HepG2 (cell line): ENCODE data around the gene C6orf15. TPM values are rescaled to one million over a fixed set of nuclear protein-coding genes. Genes with fewer than 3 reads are reported as not detected.
A peak's percentile ranks its signal among the peaks of the same experiment; 100 is the strongest.

Source experiments
- ARID2 ChIP-seq: sonication (generic); formaldehyde crosslinking; IDR thresholded peaks from 2 replicates; pipeline ENCODE4 v1.8.1; 2022; ENCODE audit warnings: mild to moderate bottlenecking, missing genetic modification reagents, borderline replicate concordance
- CBX1 ChIP-seq: IDR thresholded peaks from one replicate; pipeline ENCODE4 v1.6.1; 2016; ENCODE audit warnings: antibody characterized with exemption, low read depth
- CREM ChIP-seq, 2 experiments: sonication (generic) in 1 of 2; formaldehyde crosslinking in 1 of 2; IDR thresholded peaks; 2 replicates each; pipeline versions ENCODE4 v1.4.0 to v1.6.1; 2016 to 2020; ENCODE audit warnings: antibody characterized with exemption in 1 of 2, mild to moderate bottlenecking in 1 of 2, missing genetic modification reagents in 1 of 2
- EHMT2 ChIP-seq: fragments of 200-600 bp; sonication (generic); IDR thresholded peaks from 2 replicates; pipeline ENCODE4 v1.7.0; 2017; ENCODE audit warnings: antibody characterized with exemption, low read depth, low read length, borderline replicate concordance
- FOXK2 ChIP-seq: fragments of 450-650 bp; IDR thresholded peaks from 2 replicates; pipeline ENCODE4 v1.6.1; 2016
- KLF15 ChIP-seq: sonication (generic); formaldehyde crosslinking; IDR thresholded peaks from 2 replicates; pipeline ENCODE4 v1.8.1; 2023; ENCODE audit warnings: borderline replicate concordance, mild to moderate bottlenecking, inconsistent platforms, missing genetic modification reagents, mixed read lengths
- KLF9 ChIP-seq: IDR thresholded peaks from 2 replicates; pipeline ENCODE4 v1.6.1; 2016; ENCODE audit warnings: low read depth
- LBX2 ChIP-seq: sonication (generic); formaldehyde crosslinking; IDR thresholded peaks from 2 replicates; pipeline ENCODE4 v1.5.0; 2020; ENCODE audit warnings: missing genetic modification reagents, mild to moderate bottlenecking, borderline replicate concordance
- MEIS2 ChIP-seq: sonication (generic); formaldehyde crosslinking; IDR thresholded peaks from 2 replicates; pipeline ENCODE4 v1.9.0; 2021; ENCODE audit warnings: mild to moderate bottlenecking, missing genetic modification reagents
- NONO ChIP-seq, 2 experiments: fragments of 450-650 bp in 1 of 2; sonication (generic) in 1 of 2; formaldehyde crosslinking in 1 of 2; IDR thresholded peaks in 1 of 2; conservative IDR thresholded peaks in 1 of 2; 2 replicates each; pipeline versions ENCODE4 v1.6.1 to v1.8.0; 2017 to 2022; ENCODE audit warnings: mild to moderate bottlenecking in 1 of 2, missing genetic modification reagents in 1 of 2, moderate library complexity in 1 of 2
- POLR2AphosphoS2 ChIP-seq: IDR thresholded peaks from 2 replicates; pipeline ENCODE4 v1.6.1; 2011; ENCODE audit warnings: low read depth, low read length, improper control_type of control experiment
- SIN3A ChIP-seq: IDR thresholded peaks from 2 replicates; pipeline ENCODE4 v1.6.1; 2011; ENCODE audit warnings: low read depth, mild to moderate bottlenecking, control low read depth, low read length, borderline replicate concordance
- SUZ12 ChIP-seq: fragments of 150-350 bp; IDR thresholded peaks from 2 replicates; pipeline ENCODE4 v1.6.1; 2014; ENCODE audit warnings: low read depth, low read length
- ZMYM3 ChIP-seq: sonication (generic); formaldehyde crosslinking; IDR thresholded peaks from 2 replicates; pipeline ENCODE4 v1.5.1; 2020; ENCODE audit warnings: mild to moderate bottlenecking, missing genetic modification reagents
- ZNF280B ChIP-seq: sonication (generic); formaldehyde crosslinking; IDR thresholded peaks from 2 replicates; pipeline ENCODE4 v1.5.0; 2020; ENCODE audit warnings: missing genetic modification reagents, mild to moderate bottlenecking, borderline replicate concordance
- ZNF7 ChIP-seq: IDR thresholded peaks from 2 replicates; pipeline ENCODE4 v1.6.1; 2016; ENCODE audit warnings: missing biosample characterization, missing genetic modification reagents
- ZNF780A ChIP-seq: sonication (generic); formaldehyde crosslinking; IDR thresholded peaks from 2 replicates; pipeline ENCODE4 v1.8.0; 2022; ENCODE audit warnings: mild to moderate bottlenecking, missing genetic modification reagents, moderate library complexity
- polyA plus RNA-seq, 8 experiments: library from polyadenylated mRNA; depleted of rRNA in 3 of 8; stranded (reverse) in 7 of 8; unstranded in 1 of 8; fragments of >200 nt; fragmentation: Illumina TruSeq in 4 of 8; extraction: Trizol in 4 of 8; gene quantifications; 2 replicates each; pipeline versions ENCODE4 v1.2.1 to v1.2.3, GENCODE V29; 2011 to 2016; ENCODE audit warnings: low read depth in 4 of 8, missing spikeins in 1 of 8, mixed read lengths in 1 of 8; ENCODE audit not compliant: insufficient read depth in 1 of 8
- total RNA-seq, 5 experiments: library from RNA; depleted of rRNA; stranded (reverse); fragments of >200 nt; fragmentation: Illumina TruSeq; extraction: Trizol; gene quantifications; 2 replicates each; pipeline ENCODE4 v1.2.3, GENCODE V29; 2016; ENCODE audit warnings: low read depth in 1 of 5
- TF ChIP-seq, protein P1 (sequence below): sonication (generic); formaldehyde crosslinking; IDR thresholded peaks from 2 replicates; pipeline ENCODE4 v1.5.0; 2020; ENCODE audit warnings: missing genetic modification reagents
- TF ChIP-seq, protein P2 (sequence below): IDR thresholded peaks from 2 replicates; pipeline ENCODE4 v1.4.0; 2020; ENCODE audit warnings: mild to moderate bottlenecking, missing genetic modification reagents

C6orf15 gene
- total and polyA plus RNA-seq, 2 of the 13 experiments (the other 11 are each of a cell fraction or from before 2014, with no cell fraction given), result not detected

- TF ChIP-seq, protein P1, sequence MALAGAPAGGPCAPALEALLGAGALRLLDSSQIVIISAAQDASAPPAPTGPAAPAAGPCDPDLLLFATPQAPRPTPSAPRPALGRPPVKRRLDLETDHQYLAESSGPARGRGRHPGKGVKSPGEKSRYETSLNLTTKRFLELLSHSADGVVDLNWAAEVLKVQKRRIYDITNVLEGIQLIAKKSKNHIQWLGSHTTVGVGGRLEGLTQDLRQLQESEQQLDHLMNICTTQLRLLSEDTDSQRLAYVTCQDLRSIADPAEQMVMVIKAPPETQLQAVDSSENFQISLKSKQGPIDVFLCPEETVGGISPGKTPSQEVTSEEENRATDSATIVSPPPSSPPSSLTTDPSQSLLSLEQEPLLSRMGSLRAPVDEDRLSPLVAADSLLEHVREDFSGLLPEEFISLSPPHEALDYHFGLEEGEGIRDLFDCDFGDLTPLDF (CRISPR knock-in tag), result no peak
- no peak for TF ChIP-seq CBX1
- TF ChIP-seq KLF15 (CRISPR knock-in tag), result no peak
- no peak for TF ChIP-seq ZMYM3 (CRISPR knock-in tag)
- TF ChIP-seq ZNF780A, result 0 out of 2 replicates have a peak, but pooled peaks have one; percentile 2
- no peak for TF ChIP-seq LBX2 (CRISPR knock-in tag)
- TF ChIP-seq KLF9 (CRISPR knock-in tag), result no peak
- peak; percentile 56 for TF ChIP-seq ZNF280B (CRISPR knock-in tag)
- no peak for TF ChIP-seq EHMT2
- 0 out of 2 replicates have a peak, but pooled peaks have one; percentile 28 for TF ChIP-seq MEIS2 (CRISPR knock-in tag)
- no peak for TF ChIP-seq POLR2AphosphoS2
- no peak for TF ChIP-seq ZNF7 (CRISPR knock-in tag)
- TF ChIP-seq ARID2 (CRISPR knock-in tag), result 0 out of 2 replicates have a peak, but pooled peaks have one; percentile 51
- TF ChIP-seq SUZ12, result no peak
- no peak for TF ChIP-seq FOXK2
- TF ChIP-seq CREM (IDR thresholded peaks at IDR 0.05), result no peak
- TF ChIP-seq CREM (CRISPR knock-in tag; IDR thresholded peaks at IDR 0.05), result no peak
- TF ChIP-seq NONO (IDR thresholded peaks at IDR 0.05), result no peak
- TF ChIP-seq NONO (CRISPR knock-in tag; conservative IDR thresholded peaks at IDR 0.05), result no peak
- TF ChIP-seq SIN3A, result no peak
- TF ChIP-seq, protein P2, sequence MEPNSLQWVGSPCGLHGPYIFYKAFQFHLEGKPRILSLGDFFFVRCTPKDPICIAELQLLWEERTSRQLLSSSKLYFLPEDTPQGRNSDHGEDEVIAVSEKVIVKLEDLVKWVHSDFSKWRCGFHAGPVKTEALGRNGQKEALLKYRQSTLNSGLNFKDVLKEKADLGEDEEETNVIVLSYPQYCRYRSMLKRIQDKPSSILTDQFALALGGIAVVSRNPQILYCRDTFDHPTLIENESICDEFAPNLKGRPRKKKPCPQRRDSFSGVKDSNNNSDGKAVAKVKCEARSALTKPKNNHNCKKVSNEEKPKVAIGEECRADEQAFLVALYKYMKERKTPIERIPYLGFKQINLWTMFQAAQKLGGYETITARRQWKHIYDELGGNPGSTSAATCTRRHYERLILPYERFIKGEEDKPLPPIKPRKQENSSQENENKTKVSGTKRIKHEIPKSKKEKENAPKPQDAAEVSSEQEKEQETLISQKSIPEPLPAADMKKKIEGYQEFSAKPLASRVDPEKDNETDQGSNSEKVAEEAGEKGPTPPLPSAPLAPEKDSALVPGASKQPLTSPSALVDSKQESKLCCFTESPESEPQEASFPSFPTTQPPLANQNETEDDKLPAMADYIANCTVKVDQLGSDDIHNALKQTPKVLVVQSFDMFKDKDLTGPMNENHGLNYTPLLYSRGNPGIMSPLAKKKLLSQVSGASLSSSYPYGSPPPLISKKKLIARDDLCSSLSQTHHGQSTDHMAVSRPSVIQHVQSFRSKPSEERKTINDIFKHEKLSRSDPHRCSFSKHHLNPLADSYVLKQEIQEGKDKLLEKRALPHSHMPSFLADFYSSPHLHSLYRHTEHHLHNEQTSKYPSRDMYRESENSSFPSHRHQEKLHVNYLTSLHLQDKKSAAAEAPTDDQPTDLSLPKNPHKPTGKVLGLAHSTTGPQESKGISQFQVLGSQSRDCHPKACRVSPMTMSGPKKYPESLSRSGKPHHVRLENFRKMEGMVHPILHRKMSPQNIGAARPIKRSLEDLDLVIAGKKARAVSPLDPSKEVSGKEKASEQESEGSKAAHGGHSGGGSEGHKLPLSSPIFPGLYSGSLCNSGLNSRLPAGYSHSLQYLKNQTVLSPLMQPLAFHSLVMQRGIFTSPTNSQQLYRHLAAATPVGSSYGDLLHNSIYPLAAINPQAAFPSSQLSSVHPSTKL (CRISPR knock-in tag), result no peak
These were observed 46.8 kb upstream of the C6orf15 start (continued) for GRCh38 chr6:31158863-31159855.
